GM12878 (cell line): ENCODE measurements around the gene MRPS23. TPM values are rescaled to one million over a fixed set of nuclear protein-coding genes. Genes with fewer than 3 reads are reported as not detected.

Source experiments
- ATAC-seq: fragments of 200-7000 bp; cut with Tn5 transposase; 3 replicates; pipeline ENCODE4 v1.9.1; 2020; ENCODE audit warnings: mild to moderate bottlenecking, moderate library complexity
- BruUV-seq: library from RNA; stranded (reverse); fragments of 400-500 nt; replicated peaks from 2 replicates; lab custom pipeline; 2021; lab: Mats Ljungman, UMichigan
- CTCF ChIA-PET: fragments of 300-600 bp; sonication (Branson Sonifier 250); formaldehyde crosslinking; extraction: SDS; loops from one replicate; lab custom pipeline; 2021; ENCODE audit warnings: inconsistent platforms; lab: Yijun Ruan, JAX
- POLR2A ChIA-PET: fragments of 350-600 bp; formaldehyde crosslinking; extraction: SDS; loops from one replicate; lab custom pipeline; 2021; ENCODE audit warnings: inconsistent platforms; lab: Charles Lee
- RAD21 ChIA-PET: fragments of 300-600 bp; sonication (Branson Sonifier 250); formaldehyde crosslinking; loops from one replicate; lab custom pipeline; 2023; ENCODE audit warnings: antibody characterized with exemption; ENCODE audit not compliant: unreplicated experiment; lab: Charles Lee
- SMC1A ChIA-PET: fragments of 300-600 bp; sonication (Branson Sonifier 250); formaldehyde crosslinking; loops from one replicate; lab custom pipeline; 2023; ENCODE audit not compliant: unreplicated experiment, uncharacterized antibody; lab: Charles Lee
- DNase-seq: peaks from one replicate; pipeline ENCODE4 v3.0.0-alpha.2; 2011; ENCODE audit warnings: low read depth, low spot score
- FAIRE-seq: peaks from 3 replicates; lab custom pipeline; 2011; peaks lifted over from hg19 to GRCh38; lab: Jason Lieb, UNC
- H2AFZ ChIP-seq: 2 replicates; pipeline ENCODE4 v1.6.0; 2011; ENCODE audit warnings: low read depth, low read length, control low read depth; ENCODE audit not compliant: control insufficient read depth
- H3K27ac ChIP-seq: 2 replicates; pipeline ENCODE4 v1.5.1; 2011; ENCODE audit warnings: control low read depth; ENCODE audit not compliant: control insufficient read depth, insufficient read depth
- H3K27me3 ChIP-seq, 2 experiments: replicated peaks in 1 of 2; 2 replicates each; pipeline versions ENCODE4 v1.6.0 to v1.6.1; 2011; ENCODE audit warnings: low read length in 1 of 2; ENCODE audit not compliant: control insufficient read depth in 2 of 2, insufficient read depth in 2 of 2
- H3K36me3 ChIP-seq, 2 experiments: 2 replicates each; pipeline ENCODE4 v1.5.1; 2011; ENCODE audit warnings: low read length in 1 of 2; ENCODE audit not compliant: control insufficient read depth in 2 of 2, insufficient read depth in 2 of 2
- H3K4me1 ChIP-seq: 2 replicates; pipeline ENCODE4 v1.6.1; 2011; ENCODE audit warnings: mild to moderate bottlenecking, low read length, moderate library complexity, mixed read lengths; ENCODE audit not compliant: control insufficient read depth, insufficient read depth
- H3K4me2 ChIP-seq: 2 replicates; pipeline ENCODE4 v1.6.0; 2011; ENCODE audit warnings: control low read depth; ENCODE audit not compliant: control insufficient read depth, insufficient read depth
- H3K4me3 ChIP-seq: fragments of 200-600 bp; sonication (generic); 2 replicates; pipeline ENCODE4 v1.5.1; 2016
- H3K79me2 ChIP-seq: 2 replicates; pipeline ENCODE4 v1.6.0; 2011; ENCODE audit warnings: low read length; ENCODE audit not compliant: control insufficient read depth, insufficient read depth
- H3K9ac ChIP-seq: 2 replicates; pipeline ENCODE4 v1.8.0; 2011; ENCODE audit warnings: low read length, control low read depth, mixed read lengths; ENCODE audit not compliant: control insufficient read depth, insufficient read depth
- H3K9me3 ChIP-seq: replicated peaks from 3 replicates; pipeline ENCODE4 v1.5.1; 2011; ENCODE audit warnings: mild to moderate bottlenecking, low read length; ENCODE audit not compliant: control insufficient read depth, insufficient read depth
- H4K20me1 ChIP-seq: 2 replicates; pipeline ENCODE4 v1.6.0; 2011; ENCODE audit not compliant: control insufficient read depth, insufficient read depth
- DPF2 ChIP-seq: fragments of 450-650 bp; IDR thresholded peaks from 2 replicates; pipeline ENCODE4 v1.6.1; 2017; ENCODE audit warnings: mild to moderate bottlenecking
- EZH2 ChIP-seq: IDR thresholded peaks from 2 replicates; pipeline ENCODE4 v1.6.1; 2012; ENCODE audit warnings: low read depth, mild to moderate bottlenecking, control low read depth, inconsistent platforms, low read length, borderline replicate concordance; ENCODE audit not compliant: control insufficient read depth
- KAT2A ChIP-seq: conservative IDR thresholded peaks from 2 replicates; pipeline ENCODE4 v1.6.1; 2011; ENCODE audit warnings: low read depth, low read length; ENCODE audit not compliant: control insufficient read depth
- NR2C1 ChIP-seq: fragments of 450-650 bp; IDR thresholded peaks from 2 replicates; pipeline ENCODE4 v1.6.1; 2017; ENCODE audit warnings: antibody characterized with exemption, mild to moderate bottlenecking, moderate library complexity
- PML ChIP-seq: IDR thresholded peaks from 2 replicates; pipeline ENCODE4 v1.6.1; 2012; ENCODE audit warnings: low read length, inconsistent platforms
- SMC3 ChIP-seq: IDR thresholded peaks from 2 replicates; pipeline ENCODE4 v1.6.1; 2011; ENCODE audit warnings: low read length, improper control_type of control experiment, borderline replicate concordance
- STAT1 ChIP-seq: fragments of 450-650 bp; conservative IDR thresholded peaks from 2 replicates; pipeline ENCODE4 v1.6.1; 2014; ENCODE audit warnings: antibody characterized with exemption, mild to moderate bottlenecking
- YY1 ChIP-seq: IDR thresholded peaks from 2 replicates; pipeline ENCODE4 v1.6.1; 2011; ENCODE audit warnings: low read depth, mild to moderate bottlenecking, low read length
- ZNF384 ChIP-seq: IDR thresholded peaks from 2 replicates; pipeline ENCODE4 v1.6.1; 2012; ENCODE audit warnings: low read depth, mild to moderate bottlenecking, low read length, improper control_type of control experiment, borderline replicate concordance
- WGBS: methylation state at CpG from one replicate; pipeline ENCODE4 v1.1.6; 2016; ENCODE audit warnings: low lambda C conversion rate; ENCODE audit not compliant: insufficient replicate concordance, insufficient coverage; ENCODE audit errors: missing lambda C conversion rate; 5-methylcytosine and 5-hydroxymethylcytosine counted together
- in situ Hi-C: fragments of 300-500 bp; cut with MboI; formaldehyde crosslinking; loops from 9 replicates; pipeline ENCODE4 v1.14.3; 2018; ENCODE audit warnings: mixed read lengths
- intact Hi-C: fragments of 100-400 bp; cut with micrococcal nuclease; formaldehyde crosslinking; loops from one replicate; pipeline ENCODE4 v1.14.2; 2022; ENCODE audit not compliant: unreplicated experiment
- polyA plus RNA-seq, 11 experiments: library from polyadenylated mRNA; depleted of rRNA in 4 of 11; unstranded in 6 of 11; stranded (reverse) in 5 of 11; fragments of >200 nt; fragmentation: Nextera tagmentation in 4 of 11; fragmentation: Illumina TruSeq in 1 of 11; extraction: Ambion mirVana in 4 of 11; extraction: Trizol in 1 of 11; gene quantifications; 1 replicate in 1 of 11; 2 replicates in 10 of 11; pipeline versions ENCODE4 v1.2.1 to v1.2.3, GENCODE V29; 2011 to 2016; ENCODE audit warnings: inconsistent platforms in 2 of 11, missing spikeins in 2 of 11, low read depth in 1 of 11
- total RNA-seq, 4 experiments: library from RNA; depleted of rRNA in 3 of 4; stranded (reverse); fragments of >200 nt in 3 of 4; fragmentation: Illumina TruSeq in 1 of 4; extraction: Trizol in 1 of 4; gene quantifications; 2 replicates each; pipeline versions ENCODE4 v1.2.1 to v1.2.3, GENCODE V29; 2013 to 2021
- TF ChIP-seq, protein P1 (sequence below): fragments of 450-650 bp; IDR thresholded peaks from 2 replicates; pipeline ENCODE4 v1.6.1; 2016; ENCODE audit warnings: mild to moderate bottlenecking, moderate library complexity, borderline replicate concordance
- TF ChIP-seq, protein P2 (sequence below): IDR thresholded peaks from 2 replicates; pipeline ENCODE4 v1.6.1; 2011; ENCODE audit warnings: borderline replicate concordance, low read depth, mild to moderate bottlenecking, moderate library complexity, mixed read lengths, low read length; ENCODE audit not compliant: insufficient read depth; ENCODE audit errors: extremely low read length
- TF ChIP-seq, protein P3 (sequence below): fragments of 450-650 bp; IDR thresholded peaks from 2 replicates; pipeline ENCODE4 v1.6.1; 2017; ENCODE audit warnings: borderline replicate concordance

The MRPS23 gene
- total and polyA plus RNA-seq, 10 of the 15 experiments (the other 5 are each of a cell fraction or from before 2014, with no cell fraction given), result 65.3 to 237 (median 87.9) TPM

GRCh38 chr17:57889252-57889651, 39.4 kb upstream of the MRPS23 start:
- intact Hi-C loops, result no loop called here
- Histone ChIP-seq H3K27ac (no peak overlapping the region), H3K4me1 (peaks cover 10% of the 10 kb centered on the region), H3K9me3 (no peaks in the 10 kb centered on the region), H3K27me3 (no peaks in the 10 kb centered on the region), H3K4me3 (no peak overlapping the region), H3K79me2 (no peaks in the 10 kb centered on the region), H3K9ac (no peak overlapping the region), H2AFZ (no peak overlapping the region), H3K4me2 (no peak overlapping the region), H4K20me1 (no peaks in the 10 kb centered on the region; the same call in 1 of the 2 replicates), H3K36me3 (no peaks in the 10 kb centered on the region)
- ChIA-PET POLR2A (interaction anchor here (1.2 kb wide), 1 partner anchor 10 kb away, joined by 4 read pairs; no protein-coding TSS in a partner anchor), RAD21 (interaction anchor here (1.0 to 1.9 kb wide), 2 partner anchors 29 to 105 kb away, joined by 3 to 4 read pairs; no protein-coding TSS in a partner anchor), CTCF (interaction anchor here (4.6 to 9.4 kb wide), 3 partner anchors 12 to 112 kb away, joined by 23 to 92 read pairs (median 89); no protein-coding TSS in a partner anchor), SMC1A (interaction anchor here (2.1 to 7.8 kb wide), 2 partner anchors 28 to 108 kb away, joined by 7 to 111 read pairs; no protein-coding TSS in a partner anchor)
- in situ Hi-C loops, result no loop called here
- TF ChIP-seq ZNF384 (no peak), DPF2 (no peak), EZH2 (no peak), STAT1 (no peak), YY1 (no peak), SMC3 (no peak), KAT2A (no peak), PML (no peak), NR2C1 (no peak)
- TF ChIP-seq, protein P1, sequence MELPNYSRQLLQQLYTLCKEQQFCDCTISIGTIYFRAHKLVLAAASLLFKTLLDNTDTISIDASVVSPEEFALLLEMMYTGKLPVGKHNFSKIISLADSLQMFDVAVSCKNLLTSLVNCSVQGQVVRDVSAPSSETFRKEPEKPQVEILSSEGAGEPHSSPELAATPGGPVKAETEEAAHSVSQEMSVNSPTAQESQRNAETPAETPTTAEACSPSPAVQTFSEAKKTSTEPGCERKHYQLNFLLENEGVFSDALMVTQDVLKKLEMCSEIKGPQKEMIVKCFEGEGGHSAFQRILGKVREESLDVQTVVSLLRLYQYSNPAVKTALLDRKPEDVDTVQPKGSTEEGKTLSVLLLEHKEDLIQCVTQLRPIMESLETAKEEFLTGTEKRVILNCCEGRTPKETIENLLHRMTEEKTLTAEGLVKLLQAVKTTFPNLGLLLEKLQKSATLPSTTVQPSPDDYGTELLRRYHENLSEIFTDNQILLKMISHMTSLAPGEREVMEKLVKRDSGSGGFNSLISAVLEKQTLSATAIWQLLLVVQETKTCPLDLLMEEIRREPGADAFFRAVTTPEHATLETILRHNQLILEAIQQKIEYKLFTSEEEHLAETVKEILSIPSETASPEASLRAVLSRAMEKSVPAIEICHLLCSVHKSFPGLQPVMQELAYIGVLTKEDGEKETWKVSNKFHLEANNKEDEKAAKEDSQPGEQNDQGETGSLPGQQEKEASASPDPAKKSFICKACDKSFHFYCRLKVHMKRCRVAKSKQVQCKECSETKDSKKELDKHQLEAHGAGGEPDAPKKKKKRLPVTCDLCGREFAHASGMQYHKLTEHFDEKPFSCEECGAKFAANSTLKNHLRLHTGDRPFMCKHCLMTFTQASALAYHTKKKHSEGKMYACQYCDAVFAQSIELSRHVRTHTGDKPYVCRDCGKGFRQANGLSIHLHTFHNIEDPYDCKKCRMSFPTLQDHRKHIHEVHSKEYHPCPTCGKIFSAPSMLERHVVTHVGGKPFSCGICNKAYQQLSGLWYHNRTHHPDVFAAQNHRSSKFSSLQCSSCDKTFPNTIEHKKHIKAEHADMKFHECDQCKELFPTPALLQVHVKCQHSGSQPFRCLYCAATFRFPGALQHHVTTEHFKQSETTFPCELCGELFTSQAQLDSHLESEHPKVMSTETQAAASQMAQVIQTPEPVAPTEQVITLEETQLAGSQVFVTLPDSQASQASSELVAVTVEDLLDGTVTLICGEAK, result no peak
- TF ChIP-seq, protein P2, sequence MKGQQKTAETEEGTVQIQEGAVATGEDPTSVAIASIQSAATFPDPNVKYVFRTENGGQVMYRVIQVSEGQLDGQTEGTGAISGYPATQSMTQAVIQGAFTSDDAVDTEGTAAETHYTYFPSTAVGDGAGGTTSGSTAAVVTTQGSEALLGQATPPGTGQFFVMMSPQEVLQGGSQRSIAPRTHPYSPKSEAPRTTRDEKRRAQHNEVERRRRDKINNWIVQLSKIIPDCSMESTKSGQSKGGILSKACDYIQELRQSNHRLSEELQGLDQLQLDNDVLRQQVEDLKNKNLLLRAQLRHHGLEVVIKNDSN, result no peak
- TF ChIP-seq, protein P3, sequence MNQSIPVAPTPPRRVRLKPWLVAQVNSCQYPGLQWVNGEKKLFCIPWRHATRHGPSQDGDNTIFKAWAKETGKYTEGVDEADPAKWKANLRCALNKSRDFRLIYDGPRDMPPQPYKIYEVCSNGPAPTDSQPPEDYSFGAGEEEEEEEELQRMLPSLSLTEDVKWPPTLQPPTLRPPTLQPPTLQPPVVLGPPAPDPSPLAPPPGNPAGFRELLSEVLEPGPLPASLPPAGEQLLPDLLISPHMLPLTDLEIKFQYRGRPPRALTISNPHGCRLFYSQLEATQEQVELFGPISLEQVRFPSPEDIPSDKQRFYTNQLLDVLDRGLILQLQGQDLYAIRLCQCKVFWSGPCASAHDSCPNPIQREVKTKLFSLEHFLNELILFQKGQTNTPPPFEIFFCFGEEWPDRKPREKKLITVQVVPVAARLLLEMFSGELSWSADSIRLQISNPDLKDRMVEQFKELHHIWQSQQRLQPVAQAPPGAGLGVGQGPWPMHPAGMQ, result no peak
- DNase-seq (no peak), FAIRE-seq (no peak), ATAC-seq (no peak)
- BruUV-seq, result no TSS peak
- 92% methylated on average over 2 of the region's 2 CpGs for whole genome bisulfite sequencing
